Raji (cell line): Measurements from ENCODE around the gene UGGT2.

Source experiments
- POLR2A ChIP-seq: IDR thresholded peaks from 2 replicates; pipeline ENCODE4 v1.6.1; 2011; ENCODE audit warnings: low read depth, low read length, control low read depth; ENCODE audit not compliant: insufficient read depth

UGGT2 gene

DNA sequence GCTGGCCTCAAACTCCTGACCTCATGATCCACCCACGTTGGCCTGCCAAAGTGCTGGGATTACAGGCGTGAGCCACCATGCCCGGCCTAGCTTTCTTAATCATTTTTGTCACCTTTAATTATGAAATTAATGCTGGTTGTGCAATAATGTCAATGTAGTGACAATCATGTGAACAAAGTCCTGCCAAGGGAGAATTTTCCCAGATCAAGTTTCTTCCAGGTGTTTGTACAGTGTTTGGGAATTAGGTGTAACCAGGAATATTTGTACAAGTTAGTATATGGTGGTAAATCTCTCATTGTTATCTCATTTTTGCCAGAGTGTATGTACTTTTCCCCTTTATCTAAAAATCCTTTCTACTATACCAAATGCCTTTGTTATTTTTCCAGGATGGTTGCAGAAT, 171.1 kb downstream of the UGGT2 start:
- TF ChIP-seq POLR2A, result no peak

DNA sequence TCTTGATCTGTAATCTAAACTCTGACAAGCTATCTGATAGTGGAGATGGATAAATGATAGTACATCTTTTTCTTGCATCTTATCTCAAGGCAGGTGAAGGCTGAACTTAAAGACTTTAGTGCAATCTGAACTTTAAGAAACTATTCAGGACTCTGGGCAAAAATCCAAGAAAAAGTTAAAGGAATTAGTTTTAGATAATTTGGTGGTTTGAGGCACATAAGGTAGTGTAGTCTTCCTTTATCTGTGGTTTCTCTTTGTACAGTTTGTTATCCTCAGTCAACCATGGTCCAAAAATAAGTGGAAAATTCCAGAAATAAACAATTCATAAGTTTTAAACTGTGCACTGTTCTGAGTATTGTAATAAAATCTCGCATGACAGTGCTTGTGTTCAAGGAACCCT, 172.9 kb downstream of the UGGT2 start:
- TF ChIP-seq POLR2A, result no peak

DNA sequence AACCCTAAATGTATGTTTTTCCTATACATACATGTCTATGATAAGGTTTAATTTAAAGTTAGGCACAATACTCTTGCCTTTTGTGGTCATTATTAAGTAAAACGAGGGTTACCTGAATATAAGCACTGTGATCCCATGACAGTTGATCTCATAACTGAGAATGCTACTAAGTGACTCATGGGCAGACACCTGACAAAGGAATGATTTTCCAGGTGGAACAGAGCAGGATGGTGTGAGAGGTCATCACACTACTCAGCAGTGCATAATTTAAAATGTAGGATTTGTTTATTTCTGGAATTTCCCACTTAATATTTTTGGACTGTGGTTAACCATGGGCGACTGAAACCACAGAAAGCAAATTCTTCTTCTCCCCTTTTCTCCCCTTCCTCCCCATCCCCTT, 178.9 kb downstream of the UGGT2 start:
- no peak for TF ChIP-seq POLR2A

DNA sequence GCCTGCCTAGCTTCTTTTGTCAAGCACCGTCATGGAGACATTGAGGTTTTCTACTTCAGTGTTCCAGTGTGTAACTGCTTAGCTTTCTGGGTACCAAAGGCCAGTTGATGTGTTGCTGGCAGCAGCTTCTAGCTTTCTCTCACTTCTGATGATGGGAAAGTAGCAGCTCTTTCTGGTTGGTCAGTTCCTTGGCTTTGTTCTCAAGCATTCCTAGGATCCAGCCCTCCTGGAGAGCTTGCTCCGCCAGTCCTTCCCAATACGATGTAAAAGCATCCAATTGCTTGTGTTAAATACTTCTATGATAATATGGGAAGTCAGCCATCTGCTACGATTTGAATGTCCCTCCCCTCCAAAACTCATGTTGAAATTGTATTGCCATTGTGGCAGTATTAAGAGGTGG, 182.8 kb downstream of the UGGT2 start:
- TF ChIP-seq POLR2A, result no peak

DNA sequence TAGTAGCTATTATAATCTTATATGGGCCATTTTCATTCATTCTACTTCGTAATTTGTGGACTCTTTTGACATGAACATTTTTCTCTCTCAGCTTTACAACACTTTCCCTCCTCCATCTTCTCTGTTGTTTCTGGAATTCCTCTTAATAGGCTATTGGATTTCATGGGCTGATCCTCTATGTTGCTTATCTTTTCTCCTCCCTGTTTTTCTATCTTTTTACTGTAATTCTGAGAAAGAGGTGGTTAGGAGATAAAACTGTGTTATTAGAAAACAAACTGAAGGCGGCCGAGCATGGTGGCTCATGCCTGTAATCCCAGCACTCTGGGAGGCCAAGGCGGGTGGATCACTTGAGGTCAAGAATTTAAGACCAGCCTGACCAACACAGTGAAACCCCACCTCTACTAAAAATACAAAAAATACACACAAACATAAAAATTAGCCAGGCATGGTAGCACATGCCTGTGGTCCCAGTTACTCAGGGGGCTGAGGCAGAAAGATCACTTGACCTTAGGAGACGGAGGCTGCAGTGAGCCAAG, 188.1 kb downstream of the UGGT2 start:
- no peak for TF ChIP-seq POLR2A

DNA sequence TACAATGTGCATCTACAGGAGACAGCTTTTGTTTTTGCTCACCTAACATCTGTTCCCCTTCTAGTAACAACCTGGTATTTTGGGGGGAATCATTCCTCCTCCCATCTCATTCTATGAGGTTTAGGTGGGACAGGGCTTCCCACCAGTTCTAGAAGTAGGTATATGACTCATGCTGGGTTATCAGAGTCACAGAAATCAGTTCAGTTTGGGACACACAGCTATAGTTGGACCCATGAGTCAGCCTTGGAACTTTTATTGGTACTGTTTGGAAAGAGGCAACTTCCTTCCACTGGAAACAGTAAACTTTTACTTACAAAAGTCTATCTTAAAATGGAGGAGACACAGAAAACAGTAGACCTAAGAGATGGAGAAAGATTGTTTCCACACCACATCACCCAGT, 190.8 kb downstream of the UGGT2 start:
- TF ChIP-seq POLR2A, result no peak

DNA sequence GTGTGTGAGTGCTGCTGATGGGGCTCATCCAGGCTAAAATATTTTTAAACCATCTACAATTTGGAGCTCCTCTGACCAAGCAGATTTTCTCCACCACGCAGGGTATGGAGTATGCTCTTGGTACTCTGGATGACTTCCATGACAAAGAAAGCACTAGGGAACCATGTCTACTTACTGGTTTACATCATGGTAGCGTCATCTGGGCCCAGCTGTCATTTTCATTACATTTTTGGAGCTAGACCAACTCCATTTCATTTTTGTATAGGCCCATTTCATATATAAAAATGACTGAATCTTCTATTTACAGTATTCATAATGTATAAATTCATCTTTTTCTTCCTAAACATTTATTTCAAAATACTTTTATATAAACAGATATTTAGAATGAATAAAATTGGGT, 191.9 kb downstream of the UGGT2 start:
- no peak for TF ChIP-seq POLR2A

DNA sequence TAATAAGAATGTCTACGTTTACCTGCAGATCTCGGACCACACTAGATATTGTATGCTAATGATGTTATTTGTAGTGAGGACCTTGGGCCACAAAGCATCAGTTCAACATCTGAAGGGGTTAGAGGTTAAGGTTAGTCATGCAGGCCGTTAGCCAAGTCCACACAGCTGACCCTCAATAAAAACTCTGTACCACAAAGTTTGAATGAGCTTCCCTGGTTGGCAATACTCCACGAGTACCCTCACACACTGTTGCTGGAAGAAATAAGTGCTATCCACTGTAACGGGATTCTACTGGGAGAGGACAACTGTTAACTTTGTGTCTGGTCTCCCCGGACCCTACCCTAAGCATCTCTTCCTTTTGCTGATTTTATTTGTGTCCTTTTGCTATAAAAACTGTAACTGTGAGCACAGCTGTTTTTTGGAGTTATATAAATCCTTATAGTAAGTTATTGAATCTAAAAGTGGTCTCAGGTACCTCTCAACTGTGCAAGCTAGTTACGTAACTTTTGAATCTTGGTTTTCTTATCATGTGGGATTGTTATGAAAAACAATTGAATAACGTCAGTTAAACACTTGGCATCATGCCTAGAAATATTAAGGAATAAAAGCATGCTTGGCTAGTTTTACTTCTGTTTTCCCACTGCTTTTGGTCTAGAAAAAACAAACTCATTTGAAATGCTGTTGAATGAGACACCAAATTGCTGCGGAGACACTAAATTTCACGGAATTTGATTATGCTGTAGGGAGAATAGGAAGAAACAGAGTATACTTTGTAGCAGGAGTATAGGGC, 194.7 kb downstream of the UGGT2 start:
- no peak for TF ChIP-seq POLR2A

DNA sequence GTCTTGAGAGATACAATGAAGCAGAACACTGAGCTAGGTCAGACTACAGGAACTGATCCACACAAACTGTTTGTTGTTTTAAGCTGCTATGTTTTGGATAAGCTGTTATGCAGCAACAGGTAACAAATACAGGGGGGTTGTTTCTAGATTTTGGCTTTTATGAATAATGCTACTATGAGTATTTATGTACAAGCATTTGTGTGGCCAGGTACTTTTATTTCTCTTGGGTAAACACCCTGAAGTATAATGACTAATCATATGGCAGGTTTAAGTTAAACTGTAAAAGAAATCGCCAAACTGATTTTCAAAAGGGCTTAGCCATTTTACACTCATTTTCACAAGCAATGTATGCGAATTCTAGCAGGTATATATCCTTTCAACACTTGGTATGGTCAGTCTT, 210.3 kb downstream of the UGGT2 start:
- TF ChIP-seq POLR2A, result no peak

DNA sequence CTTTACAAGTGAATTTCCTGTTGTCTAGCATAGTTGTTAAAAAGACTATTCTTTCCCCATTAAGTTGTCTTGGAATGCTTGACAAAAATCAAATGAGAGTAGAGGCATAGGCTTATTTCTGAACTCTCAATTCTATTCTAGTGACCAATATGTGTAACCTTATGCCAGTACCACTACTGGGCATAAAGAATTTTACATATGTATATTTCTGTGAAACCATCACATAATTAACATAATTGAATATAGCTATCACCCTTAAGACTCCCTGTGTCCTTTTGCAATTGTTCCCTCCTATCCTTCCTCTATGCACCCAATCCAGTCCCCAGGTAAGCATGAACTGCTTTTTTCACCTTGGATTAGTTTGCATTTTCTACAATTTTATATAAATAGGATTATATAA, 211.3 kb downstream of the UGGT2 start:
- TF ChIP-seq POLR2A, result no peak

DNA sequence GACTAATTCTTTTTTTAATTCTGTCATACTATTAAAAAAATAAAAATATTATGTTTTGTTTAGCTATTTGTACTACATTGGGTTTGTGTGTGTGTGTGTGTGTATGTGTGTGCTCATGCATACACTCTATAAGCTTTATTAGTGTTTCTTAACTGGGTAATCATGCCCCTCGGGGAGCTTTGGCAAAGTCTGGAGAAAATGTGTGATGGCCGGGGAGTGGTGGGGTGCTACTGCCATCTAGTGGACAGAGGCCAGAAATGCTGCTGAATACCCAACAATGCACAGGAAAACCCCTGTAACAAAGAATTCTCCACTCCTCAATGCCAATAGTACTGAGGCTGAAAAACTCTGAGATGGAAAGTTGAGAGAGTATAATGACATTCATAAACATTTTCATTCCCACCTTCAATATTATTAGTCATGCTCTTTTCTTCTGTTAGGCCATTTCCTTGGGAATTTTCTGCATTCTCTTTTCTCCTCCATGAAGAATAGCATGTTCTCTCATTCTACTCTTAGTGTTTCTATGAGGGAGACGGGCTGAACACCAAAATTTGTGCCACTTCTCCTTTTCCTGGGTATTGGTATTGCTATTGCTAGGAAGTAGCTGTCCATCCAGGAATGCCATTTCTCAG, 219.0 kb downstream of the UGGT2 start:
- TF ChIP-seq POLR2A, result no peak

DNA sequence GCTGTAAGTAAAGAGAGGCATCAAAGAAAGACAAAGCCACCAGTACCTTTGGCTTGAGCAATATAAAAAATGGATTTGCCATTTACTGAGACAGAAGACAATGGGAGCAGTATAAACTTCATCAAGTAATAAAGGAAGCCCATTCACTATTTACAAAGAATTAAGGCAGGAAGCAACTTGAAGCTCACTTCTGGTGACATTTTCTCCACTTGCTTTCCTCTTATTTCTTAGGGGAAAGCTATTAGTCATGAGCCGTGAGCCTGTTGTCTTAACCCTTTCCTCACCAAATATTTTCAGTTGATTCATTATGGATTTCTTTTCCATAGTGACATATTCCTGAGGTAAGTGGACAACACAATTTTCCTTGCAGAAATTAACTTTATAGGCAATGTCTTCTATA, 219.5 kb downstream of the UGGT2 start:
- no peak for TF ChIP-seq POLR2A

DNA sequence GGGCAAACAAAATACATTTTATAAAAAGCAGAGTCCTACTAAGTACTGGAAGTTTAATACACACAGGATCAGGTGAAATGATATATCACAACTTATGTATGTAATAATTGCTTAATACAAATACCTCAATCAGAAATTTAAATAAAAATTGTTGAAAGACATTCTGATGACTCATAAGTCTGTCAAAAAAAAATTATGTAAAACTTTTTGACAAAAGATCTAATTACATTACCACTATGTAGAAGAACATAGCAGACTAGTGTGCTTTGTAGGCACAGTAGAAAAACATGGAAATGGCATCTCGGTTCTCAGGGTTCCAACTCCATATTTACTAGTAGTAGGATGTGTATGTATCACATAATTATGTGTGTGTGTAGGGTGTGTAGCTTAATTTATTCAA, 220.1 kb downstream of the UGGT2 start:
- no peak for TF ChIP-seq POLR2A

DNA sequence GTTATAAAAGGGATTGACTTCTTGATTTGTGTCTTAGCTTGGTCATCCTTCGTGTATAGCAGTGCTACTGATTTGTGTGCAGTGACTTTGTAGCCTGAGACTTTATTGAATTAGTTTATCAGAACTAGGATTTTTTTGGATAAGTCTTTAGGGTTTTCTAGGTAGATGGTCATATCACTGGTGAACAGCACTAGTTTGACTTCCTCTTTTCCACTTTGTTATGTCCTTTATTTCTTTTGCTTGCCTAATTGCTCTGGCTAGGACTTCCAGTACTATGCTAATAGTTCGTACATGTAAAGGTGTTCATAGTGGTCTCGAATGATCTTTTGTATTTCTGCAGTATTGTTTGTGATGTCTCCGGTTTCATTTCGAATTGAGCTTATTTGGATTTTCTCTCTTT, 230.9 kb downstream of the UGGT2 start:
- TF ChIP-seq POLR2A, result no peak

DNA sequence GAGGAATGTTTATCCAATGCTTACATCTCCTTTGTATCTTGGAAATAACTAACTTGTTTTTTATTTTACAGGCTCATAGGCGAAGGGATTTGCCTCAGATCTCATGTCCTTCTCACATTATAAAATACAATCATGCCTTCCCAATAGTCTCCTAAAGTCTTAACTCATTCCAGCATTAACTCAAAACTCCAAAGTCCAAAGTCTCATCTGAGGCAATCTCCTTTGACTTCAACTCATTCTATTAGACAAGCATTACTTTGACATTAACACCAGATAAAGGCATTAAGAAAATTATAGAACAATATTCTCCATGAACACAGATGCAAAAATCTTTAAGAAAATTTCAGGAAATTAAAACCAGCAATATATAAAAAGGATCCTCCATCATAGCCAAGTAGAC, 238.7 kb downstream of the UGGT2 start:
- TF ChIP-seq POLR2A, result no peak

DNA sequence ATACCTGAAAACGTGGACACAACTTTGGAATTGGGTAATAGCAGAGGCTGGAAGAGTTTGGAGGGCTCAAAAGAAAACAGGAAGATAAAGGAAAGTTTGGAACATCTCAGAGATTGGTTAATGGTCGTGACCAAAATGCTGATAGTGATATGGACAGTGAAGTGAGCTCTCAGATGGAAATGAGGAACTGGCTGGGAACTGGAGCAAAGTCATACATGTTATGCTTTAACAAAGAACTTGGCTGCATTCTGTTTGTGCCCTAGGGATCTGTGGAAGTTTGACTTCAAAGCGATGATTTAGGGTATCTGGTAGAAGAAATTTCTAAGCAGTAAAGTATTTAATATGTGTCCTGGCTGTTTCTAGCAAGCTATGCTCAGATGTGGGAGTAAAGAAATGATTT, 240.1 kb downstream of the UGGT2 start:
- no peak for TF ChIP-seq POLR2A
